HuH-7.5 (cell line): ENCODE results near the gene AFM.
"Not testable (repeated sequence)": the region's sequence is repeated elsewhere in the genome, so short reads cannot be mapped to it uniquely, and the experiment has no call there.

ENCODE experiments used
- DNase-seq: peaks from one replicate; pipeline ENCODE4 v3.0.0; 2011; ENCODE audit warnings: low spot score

Gene AFM

GRCh38 chr4:73505567-73505966, 24.0 kb downstream of the AFM start:
- no peak for DNase-seq

DNA sequence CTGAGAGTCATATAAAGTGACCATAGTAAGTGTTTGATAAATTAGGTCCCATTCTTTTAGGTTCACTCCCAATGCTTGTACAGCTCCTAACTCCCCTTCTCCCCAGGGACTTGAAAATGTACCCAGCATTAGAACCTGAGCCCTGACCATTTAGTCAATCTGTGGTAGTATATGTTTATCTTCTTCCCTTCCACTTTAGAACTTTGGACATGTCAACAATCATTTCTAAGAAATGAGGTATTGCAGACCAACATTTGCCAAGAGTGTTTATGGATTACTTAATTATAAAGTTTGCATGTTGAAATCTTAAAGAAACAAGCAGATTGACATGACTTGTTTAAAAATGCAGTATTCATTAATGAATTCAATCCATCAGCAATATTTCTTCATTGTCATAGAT, 26.0 kb downstream of the AFM start:
- no peak for DNase-seq

- DNase-seq, result no peak
These were observed 27.1 kb downstream of the AFM start for GRCh38 chr4:73508651-73509050.

- no peak for DNase-seq
These were observed 36.8 kb downstream of the AFM start for GRCh38 chr4:73518340-73518739.

GRCh38 chr4:73520821-73521220, 39.3 kb downstream of the AFM start:
- DNase-seq, result no peak

- DNase-seq, result no peak
These were observed 41.6 kb downstream of the AFM start for GRCh38 chr4:73523126-73523525.

- no peak for DNase-seq
These were observed 44.1 kb downstream of the AFM start for GRCh38 chr4:73525611-73526010.

- DNase-seq, result no peak
These were observed 45.7 kb downstream of the AFM start for GRCh38 chr4:73527196-73527595.

- no peak for DNase-seq
These were observed 46.6 kb downstream of the AFM start for GRCh38 chr4:73528171-73528570.

GRCh38 chr4:73533515-73534422, 52.2 kb downstream of the AFM start:
- no peak for DNase-seq

- DNase-seq, result no peak
These were observed 56.6 kb downstream of the AFM start for GRCh38 chr4:73538162-73538561.

GRCh38 chr4:73539386-73539785, 57.8 kb downstream of the AFM start:
- DNase-seq, result no peak

GRCh38 chr4:73540826-73541225, 59.3 kb downstream of the AFM start:
- DNase-seq, result no peak

- no peak for DNase-seq
These were observed 59.7 kb downstream of the AFM start for GRCh38 chr4:73541251-73541650.

- no peak for DNase-seq
These were observed 63.1 kb downstream of the AFM start for GRCh38 chr4:73544620-73545019.

DNA sequence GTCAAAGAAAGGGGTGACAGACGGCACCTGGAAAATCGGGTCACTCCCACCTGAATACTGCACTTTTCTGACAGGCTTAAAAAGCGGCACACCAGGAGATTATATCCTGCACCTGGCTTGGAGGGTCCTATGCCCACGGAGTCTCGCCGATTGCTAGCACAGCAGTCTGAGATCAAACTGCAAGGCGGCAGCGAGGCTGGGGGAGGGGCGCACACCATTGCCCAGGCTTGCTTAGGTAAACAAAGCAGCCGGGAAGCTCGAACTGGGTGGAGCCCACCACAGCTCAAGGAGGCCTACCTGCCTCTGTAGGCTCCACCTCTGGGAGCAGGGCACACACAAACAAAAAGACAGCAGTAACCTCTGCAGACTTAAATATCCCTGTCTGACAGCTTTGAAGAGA, 69.3 kb downstream of the AFM start:
- DNase-seq, result not testable (repeated sequence)
